Right lobe of liver (tissue), 6 donors: ENCODE data around the gene DNM3. TPM values are rescaled to one million over a fixed set of nuclear protein-coding genes. Genes with fewer than 3 reads are reported as not detected.

Source experiments
- ATAC-seq, 4 donors: fragments of 200-7000 bp; cut with Tn5 transposase; one replicate each; pipeline ENCODE4 v1.9.1; 2020; ENCODE audit warnings: mild to moderate bottlenecking in 4 of 4, moderate library complexity in 4 of 4
- DNase-seq, 3 donors: peaks; one replicate each; pipeline ENCODE4 v3.0.0-alpha.2; 2020
- H3K27ac ChIP-seq, 3 donors: fragments of 200-600 bp; one replicate each; pipeline ENCODE4 v1.8.0; 2022
- H3K27me3 ChIP-seq, 2 donors: fragments of 200-600 bp; one replicate each; pipeline ENCODE4 v1.8.0; 2022
- H3K36me3 ChIP-seq, 4 donors: fragments of 200-600 bp; sonication (generic) in 1 of 4; one replicate each; pipeline versions ENCODE4 v1.5.1 to v1.8.0; 2017 to 2022; ENCODE audit warnings: control low read depth in 1 of 4
- H3K4me1 ChIP-seq, 4 donors: fragments of 200-600 bp; sonication (generic) in 1 of 4; one replicate each; pipeline versions ENCODE4 v1.5.1 to v1.8.0; 2017 to 2022; ENCODE audit warnings: control low read depth in 1 of 4
- H3K4me3 ChIP-seq, 3 donors: fragments of 200-600 bp; one replicate each; pipeline ENCODE4 v1.8.0; 2022
- H3K9me3 ChIP-seq, 4 donors: fragments of 200-600 bp; sonication (generic) in 1 of 4; one replicate each; pipeline versions ENCODE4 v1.5.1 to v1.8.0; 2017 to 2022; ENCODE audit warnings: control low read depth in 1 of 4
- CTCF ChIP-seq, 4 donors: fragments of 200-600 bp in 3 of 4; fragments of 450-650 bp in 1 of 4; IDR thresholded peaks; one replicate each; pipeline versions ENCODE4 v1.5.1 to v1.8.0; 2016 to 2022; ENCODE audit warnings: antibody characterized with exemption in 4 of 4, mild to moderate bottlenecking in 2 of 4
- POLR2A ChIP-seq: fragments of 450-650 bp; IDR thresholded peaks from one replicate; pipeline ENCODE4 v1.6.1; 2017; ENCODE audit warnings: antibody characterized with exemption, mild to moderate bottlenecking
- WGBS: methylation state at CpG from one replicate; pipeline ENCODE4 v1.1.6; 2018; ENCODE audit warnings: low coverage, low lambda C conversion rate; ENCODE audit not compliant: insufficient coverage; ENCODE audit errors: missing lambda C conversion rate; 5-methylcytosine and 5-hydroxymethylcytosine counted together
- intact Hi-C, 2 donors: fragments of 100-400 bp; cut with DNase I; formaldehyde crosslinking; loops; one replicate each; pipeline versions ENCODE4 v1.11.2 to v1.14.1; 2022
- total RNA-seq, 6 experiments: library from RNA; depleted of rRNA in 2 of 6; stranded (reverse); fragments of >200 nt in 2 of 6; fragmentation: NEBNext Ultra II Directional in 3 of 6; extraction: Animal tissue kit (Norgen Biotek cat#: 25700) in 3 of 6; gene quantifications; one replicate each; pipeline versions ENCODE4 v1.1.0 to v1.2.4, GENCODE V29; 2016 to 2023
- donor health status: DM: no; HTN: yes; CAD: no.
- donor health status: DM: no; HTN: no; CAD: no.
- donor health status: DM: no; HTN: no; CAD: no.
- donor health status: DM: no; HTN: yes; CAD: no.
- donor health status: DM: no; HTN: yes; CAD: no.

DNM3 gene
- total RNA-seq, 6 experiments from 2014 or later: 0.29 to 0.92 (median 0.43) TPM

DNA sequence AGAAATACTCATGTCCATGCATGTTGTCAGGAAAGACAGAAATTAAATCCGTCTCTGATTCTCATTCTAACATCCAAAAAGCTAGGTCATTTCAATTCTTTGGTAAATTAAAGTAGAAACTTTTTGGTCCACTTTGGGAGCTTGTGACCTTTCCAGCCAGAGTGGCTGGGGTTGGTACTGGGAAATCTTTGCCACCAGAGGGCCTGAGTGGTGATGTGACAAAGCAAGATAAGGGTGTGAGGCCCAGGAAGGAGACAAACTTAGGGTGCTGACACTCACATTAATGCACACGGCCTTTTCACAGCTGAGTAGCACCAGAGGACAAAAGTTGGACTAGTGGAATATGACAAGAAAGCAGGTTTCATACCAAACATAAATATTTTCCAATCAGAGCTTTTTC lies 144.3 kb downstream of the DNM3 start:
- intact Hi-C loops: no loop called here
- WGBS: 39% methylated on average over 2 of the region's 2 CpGs
- TF ChIP-seq POLR2A: no peak
- TF ChIP-seq CTCF (IDR thresholded peaks at IDR 0.05): peak in 1 of 4 donors; percentile 14
- no peaks in the 10 kb centered on the region for H3K9me3 ChIP-seq
- DNase-seq: no peak
- no peaks in the 10 kb centered on the region for H3K27me3 ChIP-seq
- H3K27ac ChIP-seq: no peak overlapping the region
- H3K4me1 ChIP-seq: peaks cover 0 to 5% (median 0%) of the 10 kb centered on the region in 4 donors
- H3K4me3 ChIP-seq: no peak overlapping the region
- H3K36me3 ChIP-seq: no peaks in the 10 kb centered on the region
- peak in 2 of 4 donors; percentile 38 to 61 for ATAC-seq

- TF ChIP-seq POLR2A (no peak), CTCF (IDR thresholded peaks at IDR 0.05) (no peak)
- Histone ChIP-seq H3K4me1 (peaks cover 0 to 5% (median 0%) of the 10 kb centered on the region in 4 donors), H3K4me3 (no peak overlapping the region), H3K27me3 (no peaks in the 10 kb centered on the region), H3K27ac (no peak overlapping the region), H3K36me3 (no peaks in the 10 kb centered on the region), H3K9me3 (no peaks in the 10 kb centered on the region)
- intact Hi-C loops: no loop called here
- 50% methylated on average over 1 of the region's 1 CpG for WGBS
- ATAC-seq: peak in 1 of 4 donors; percentile 26
- no peak for DNase-seq
These were observed 147.1 kb downstream of the DNM3 start for GRCh38 chr1:171988243-171988885.

DNA sequence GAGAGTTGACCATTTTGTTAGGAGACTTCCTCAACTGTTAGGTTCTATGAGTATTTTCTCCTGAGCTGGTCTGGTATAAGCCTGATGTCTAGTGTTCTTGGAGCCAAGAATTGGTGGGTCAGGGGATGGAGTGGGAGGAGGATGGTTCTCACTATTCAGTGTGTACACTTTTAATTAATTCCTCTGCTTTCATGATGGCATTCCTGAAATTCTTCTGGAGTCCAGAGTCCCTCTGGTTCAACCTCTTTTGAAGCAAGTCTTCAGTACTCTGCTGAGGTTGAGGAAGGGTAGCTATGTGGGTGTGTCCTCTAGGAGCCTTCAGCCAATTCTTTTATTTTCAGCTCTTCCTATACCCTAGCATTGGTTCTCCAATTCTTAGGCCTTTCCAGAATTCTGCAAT lies 149.1 kb downstream of the DNM3 start:
- Histone ChIP-seq H3K27me3 (no peaks in the 10 kb centered on the region), H3K4me1 (no peaks in the 10 kb centered on the region), H3K4me3 (no peak overlapping the region), H3K36me3 (no peaks in the 10 kb centered on the region), H3K9me3 (no peaks in the 10 kb centered on the region), H3K27ac (no peak overlapping the region)
- no peak for TF ChIP-seq POLR2A
- TF ChIP-seq CTCF (IDR thresholded peaks at IDR 0.05): no peak
- ATAC-seq (no peak), DNase-seq (no peak)
- intact Hi-C loops: no loop called here

DNA sequence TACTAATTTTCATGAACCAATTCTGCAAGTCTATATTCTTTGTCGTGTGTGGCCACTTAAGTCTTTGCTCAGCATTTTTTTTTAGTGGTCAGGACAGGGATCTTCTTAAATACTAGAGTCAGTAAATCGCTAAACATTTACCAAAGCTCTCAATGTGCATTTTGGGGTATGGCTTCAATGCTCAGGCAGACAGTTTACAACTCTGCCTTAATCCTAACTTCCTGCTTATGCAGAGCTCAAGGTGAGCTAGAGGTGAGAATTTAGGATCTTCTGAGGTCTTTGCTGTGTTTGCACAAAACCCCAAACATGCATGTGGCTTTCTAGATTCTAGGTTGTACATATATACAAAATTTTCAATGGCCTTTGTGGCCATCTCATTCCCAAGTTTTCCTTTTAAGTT lies 153.0 kb downstream of the DNM3 start:
- H3K27me3 ChIP-seq: no peaks in the 10 kb centered on the region
- no peaks in the 10 kb centered on the region for H3K9me3 ChIP-seq
- intact Hi-C loops: no loop called here
- DNase-seq (no peak), ATAC-seq (no peak)
- 70% methylated on average over 2 of the region's 2 CpGs for WGBS
- H3K36me3 ChIP-seq: no peaks in the 10 kb centered on the region
- TF ChIP-seq POLR2A (no peak), CTCF (IDR thresholded peaks at IDR 0.05) (no peak)
- H3K27ac ChIP-seq: no peak overlapping the region
- no peaks in the 10 kb centered on the region for H3K4me1 ChIP-seq
- no peak overlapping the region for H3K4me3 ChIP-seq

GRCh38 chr1:171995573-171995972 lies 154.3 kb downstream of the DNM3 start:
- intact Hi-C loops: no loop called here
- Histone ChIP-seq H3K36me3 (no peaks in the 10 kb centered on the region), H3K9me3 (no peaks in the 10 kb centered on the region), H3K4me1 (no peaks in the 10 kb centered on the region), H3K27me3 (no peaks in the 10 kb centered on the region), H3K4me3 (no peak overlapping the region), H3K27ac (no peak overlapping the region)
- 81% methylated on average over 3 of the region's 3 CpGs for WGBS
- TF ChIP-seq POLR2A (no peak), CTCF (IDR thresholded peaks at IDR 0.05) (no peak)
- no peak for DNase-seq
- ATAC-seq: no peak
